C4-2B (cell line): Measurements from ENCODE around the gene DHRS1.

ENCODE experiments used
- H3K27ac ChIP-seq: fragments of 450-650 bp; 2 replicates; pipeline ENCODE4 v1.5.1; 2017
- ZFX ChIP-seq: fragments of 450-650 bp; IDR thresholded peaks from 2 replicates; pipeline ENCODE4 v1.6.1; 2017
- TF ChIP-seq, protein P1 (sequence below): fragments of 450-650 bp; conservative IDR thresholded peaks from 2 replicates; pipeline ENCODE4 v1.5.1; 2017; ENCODE audit warnings: mild to moderate bottlenecking

Gene DHRS1

DNA sequence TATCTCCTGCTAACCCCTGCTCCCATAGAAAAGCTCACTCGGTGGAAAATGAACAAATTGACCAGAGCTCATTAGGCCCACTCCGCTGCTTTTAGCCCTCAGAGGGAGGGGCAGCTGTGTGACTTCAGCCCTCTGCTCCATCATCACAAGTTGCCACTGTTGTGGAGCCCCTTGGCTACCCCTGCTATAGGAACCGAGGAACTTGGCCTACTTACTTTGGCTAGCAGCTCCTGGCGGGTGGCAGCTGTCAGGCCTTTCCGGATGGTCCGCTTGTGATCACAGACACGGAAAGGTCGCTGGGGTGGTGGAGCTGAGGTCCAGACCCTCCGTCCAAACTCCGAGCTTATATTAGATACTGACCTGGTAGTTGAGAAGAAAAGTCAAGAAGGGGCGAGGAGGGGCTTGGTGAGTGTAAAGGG, 7.6 kb upstream of the DHRS1 start:
- H3K27ac ChIP-seq, result no peak overlapping the region
- TF ChIP-seq, protein P1, sequence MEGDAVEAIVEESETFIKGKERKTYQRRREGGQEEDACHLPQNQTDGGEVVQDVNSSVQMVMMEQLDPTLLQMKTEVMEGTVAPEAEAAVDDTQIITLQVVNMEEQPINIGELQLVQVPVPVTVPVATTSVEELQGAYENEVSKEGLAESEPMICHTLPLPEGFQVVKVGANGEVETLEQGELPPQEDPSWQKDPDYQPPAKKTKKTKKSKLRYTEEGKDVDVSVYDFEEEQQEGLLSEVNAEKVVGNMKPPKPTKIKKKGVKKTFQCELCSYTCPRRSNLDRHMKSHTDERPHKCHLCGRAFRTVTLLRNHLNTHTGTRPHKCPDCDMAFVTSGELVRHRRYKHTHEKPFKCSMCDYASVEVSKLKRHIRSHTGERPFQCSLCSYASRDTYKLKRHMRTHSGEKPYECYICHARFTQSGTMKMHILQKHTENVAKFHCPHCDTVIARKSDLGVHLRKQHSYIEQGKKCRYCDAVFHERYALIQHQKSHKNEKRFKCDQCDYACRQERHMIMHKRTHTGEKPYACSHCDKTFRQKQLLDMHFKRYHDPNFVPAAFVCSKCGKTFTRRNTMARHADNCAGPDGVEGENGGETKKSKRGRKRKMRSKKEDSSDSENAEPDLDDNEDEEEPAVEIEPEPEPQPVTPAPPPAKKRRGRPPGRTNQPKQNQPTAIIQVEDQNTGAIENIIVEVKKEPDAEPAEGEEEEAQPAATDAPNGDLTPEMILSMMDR, result no peak
- TF ChIP-seq ZFX, result no peak

DNA sequence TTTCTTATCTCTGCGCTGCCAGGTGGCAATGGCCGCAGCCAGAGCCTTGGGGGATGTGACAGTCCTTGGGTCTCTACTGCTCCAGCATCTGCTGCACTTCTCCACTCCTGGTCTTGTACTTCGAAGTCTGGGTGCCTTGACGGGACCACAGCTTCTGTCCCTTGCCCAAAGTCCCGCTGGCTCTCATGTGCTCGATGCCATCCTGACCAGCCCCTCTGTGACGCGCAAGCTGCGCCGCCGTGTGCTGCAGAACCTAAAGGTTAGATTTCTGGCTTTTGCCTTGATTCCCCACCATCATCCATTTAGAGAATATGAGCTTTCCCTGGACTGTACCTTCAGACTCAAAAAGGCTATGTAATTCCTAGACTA, 4.4 kb upstream of the DHRS1 start:
- no peak for TF ChIP-seq ZFX
- TF ChIP-seq, protein P1, result no peak
- H3K27ac ChIP-seq, result no peak overlapping the region

DNA sequence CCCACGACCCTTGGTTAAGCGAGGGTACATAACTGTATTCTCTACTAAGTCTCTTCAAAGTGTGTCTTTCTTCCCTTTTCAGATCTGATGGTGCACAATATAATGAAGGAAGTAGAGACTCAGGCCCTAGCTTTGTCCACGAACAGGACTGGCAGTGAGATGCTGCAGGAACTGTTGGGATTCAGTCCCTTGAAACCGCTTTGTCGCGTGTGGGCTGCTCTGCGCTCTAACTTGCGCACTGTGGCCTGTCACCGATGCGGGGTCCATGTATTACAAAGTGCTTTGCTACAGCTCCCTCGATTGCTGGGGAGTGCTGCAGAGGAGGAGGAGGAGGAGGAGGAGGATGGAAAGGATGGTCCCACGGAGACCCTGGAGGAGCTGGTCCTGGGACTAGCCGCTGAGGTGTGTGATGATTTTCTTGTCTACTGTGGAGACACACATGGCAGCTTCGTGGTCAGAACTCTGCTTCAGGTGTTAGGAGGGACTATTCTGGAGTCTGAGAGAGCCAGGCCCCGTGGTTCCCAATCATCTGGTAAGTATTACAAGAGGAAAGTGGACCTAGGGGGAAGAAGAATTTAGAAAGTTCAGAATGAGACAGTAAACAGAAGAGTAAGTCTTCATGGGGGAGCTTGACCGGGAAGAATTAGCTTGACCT, 873 bp upstream of the DHRS1 start:
- peak overlapping the region; percentile 79 for H3K27ac ChIP-seq
- TF ChIP-seq, protein P1, result no peak
- no peak for TF ChIP-seq ZFX

DNA sequence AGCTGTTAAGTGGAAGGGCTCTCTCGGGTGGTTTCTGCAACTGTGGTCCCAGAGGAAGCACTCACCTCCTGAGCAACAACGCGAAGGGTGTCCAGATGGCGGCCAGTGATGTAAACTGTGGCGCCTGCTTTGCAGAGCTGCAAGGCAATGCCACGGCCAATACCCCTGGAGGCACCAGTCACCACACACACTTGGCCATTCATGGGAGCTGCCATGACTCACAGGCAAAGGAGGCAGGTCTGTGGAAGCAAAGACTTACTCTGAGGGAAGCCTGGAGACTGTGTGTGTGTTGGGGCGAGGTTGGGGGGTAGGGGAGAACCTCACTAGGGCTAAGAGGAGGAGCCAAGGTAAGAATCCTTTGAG, 707 bp downstream of the DHRS1 start:
- H3K27ac ChIP-seq, result peak overlapping the region; percentile 79
- TF ChIP-seq ZFX, result no peak
- TF ChIP-seq, protein P1, result no peak

DNA sequence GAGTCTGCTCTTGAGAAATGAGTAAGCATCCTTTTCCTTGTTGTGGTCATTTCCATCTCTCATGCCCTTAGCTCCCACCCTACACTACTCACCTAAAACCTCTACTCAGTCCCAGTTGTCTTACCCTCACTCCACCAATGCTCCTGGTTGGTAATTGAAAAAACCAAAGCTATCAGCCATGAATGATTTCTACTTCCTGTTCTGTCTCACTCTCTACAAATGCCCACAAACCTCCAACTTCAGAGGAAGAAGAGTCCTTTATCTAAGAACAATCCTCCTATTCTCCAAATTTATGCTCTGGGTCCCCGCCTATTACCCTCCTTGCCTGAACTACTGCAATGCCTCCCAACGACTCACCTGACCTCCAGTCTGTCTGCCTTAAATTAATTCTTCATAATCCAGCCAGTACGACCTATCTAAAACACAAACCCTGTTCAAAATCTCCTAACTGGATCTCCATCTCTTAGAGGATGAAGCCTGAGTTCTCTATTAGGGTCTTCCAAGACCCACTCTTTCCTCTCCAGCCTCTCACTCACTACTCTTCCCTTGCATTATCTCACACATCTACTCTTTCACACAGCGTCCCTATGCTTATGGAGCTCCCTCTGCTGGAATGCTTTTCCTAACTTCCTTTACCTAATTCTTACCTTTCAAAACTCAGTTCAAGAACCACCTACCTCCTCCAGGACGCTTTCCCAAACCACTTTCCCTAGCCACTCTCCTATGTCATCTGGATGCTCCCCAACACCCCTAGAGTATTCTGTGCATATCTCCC, 2.2 kb downstream of the DHRS1 start:
- TF ChIP-seq, protein P1, result peak; percentile 50
- TF ChIP-seq ZFX, result no peak

DNA sequence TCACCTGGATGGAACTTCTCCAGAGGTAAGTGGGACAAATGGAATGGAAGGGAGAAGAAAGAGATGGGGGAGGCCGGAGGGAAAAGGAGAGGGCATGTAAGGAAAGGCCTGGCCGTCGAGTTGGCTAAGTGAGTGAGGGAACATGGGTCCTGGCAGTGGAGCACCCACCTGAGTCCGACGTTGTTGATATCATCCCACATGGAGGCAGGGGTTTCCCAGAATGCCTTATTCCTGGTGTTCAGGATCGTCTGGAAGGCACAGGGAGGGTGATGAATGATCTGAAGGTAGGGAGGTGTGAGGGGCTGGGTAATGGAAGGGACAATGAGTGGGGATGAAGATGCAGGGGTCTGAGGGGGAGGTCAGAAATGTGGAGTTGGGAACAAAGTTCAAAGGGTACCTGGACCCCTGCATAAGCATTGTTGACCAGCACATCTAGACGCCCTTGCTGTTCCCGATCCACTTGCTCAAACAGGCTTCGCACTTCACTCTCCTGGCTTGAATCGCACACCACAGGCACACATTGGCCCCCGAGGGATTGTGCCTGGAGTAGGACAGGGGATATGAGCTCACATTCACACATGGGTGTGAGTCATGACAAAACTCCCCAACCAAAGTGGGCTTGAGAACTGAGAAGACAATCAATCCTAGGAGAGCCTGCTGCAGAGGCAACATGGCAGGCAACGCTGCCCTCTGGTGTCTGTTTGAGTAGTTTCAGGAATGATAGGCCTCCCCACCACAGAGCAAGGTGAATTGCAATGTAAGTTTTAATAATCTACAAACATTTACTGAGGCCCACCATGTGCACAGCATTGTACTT, 3.0 kb downstream of the DHRS1 start:
- TF ChIP-seq ZFX, result no peak
- TF ChIP-seq, protein P1, result peak; percentile 68
- no peak overlapping the region for H3K27ac ChIP-seq

More for the DNA sequence above, 2.2 kb downstream of the DHRS1 start:
- no peak overlapping the region for H3K27ac ChIP-seq

DNA sequence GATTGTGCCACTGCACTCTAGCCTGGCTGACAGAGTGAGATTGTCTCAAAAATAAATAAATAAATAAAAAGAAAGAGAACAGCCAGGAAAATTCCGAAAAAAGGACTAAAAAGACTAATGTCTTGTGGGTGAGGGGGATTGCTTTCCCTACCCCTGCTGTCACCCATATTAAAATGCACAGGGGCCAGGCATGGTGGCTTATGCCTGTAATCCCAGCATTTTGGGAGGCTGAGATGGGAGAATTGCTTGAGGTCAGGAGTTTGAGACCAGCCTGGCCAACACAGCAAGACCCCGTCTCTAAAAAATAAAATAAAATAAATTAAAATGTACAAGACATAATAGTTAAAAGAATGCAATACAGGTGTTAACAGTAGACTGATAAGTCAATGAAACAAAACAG, 6.1 kb downstream of the DHRS1 start:
- TF ChIP-seq, protein P1, result no peak
- TF ChIP-seq ZFX, result no peak
- no peak overlapping the region for H3K27ac ChIP-seq
